ENCODE measurements around the gene ASF1A. TPM values are rescaled to one million over a fixed set of nuclear protein-coding genes. Genes with fewer than 3 reads are reported as not detected.

ASF1A gene
- total and polyA plus RNA-seq, 7 experiments from 2014 or later: 16.5 to 63.9 (median 48.5) TPM

DNA sequence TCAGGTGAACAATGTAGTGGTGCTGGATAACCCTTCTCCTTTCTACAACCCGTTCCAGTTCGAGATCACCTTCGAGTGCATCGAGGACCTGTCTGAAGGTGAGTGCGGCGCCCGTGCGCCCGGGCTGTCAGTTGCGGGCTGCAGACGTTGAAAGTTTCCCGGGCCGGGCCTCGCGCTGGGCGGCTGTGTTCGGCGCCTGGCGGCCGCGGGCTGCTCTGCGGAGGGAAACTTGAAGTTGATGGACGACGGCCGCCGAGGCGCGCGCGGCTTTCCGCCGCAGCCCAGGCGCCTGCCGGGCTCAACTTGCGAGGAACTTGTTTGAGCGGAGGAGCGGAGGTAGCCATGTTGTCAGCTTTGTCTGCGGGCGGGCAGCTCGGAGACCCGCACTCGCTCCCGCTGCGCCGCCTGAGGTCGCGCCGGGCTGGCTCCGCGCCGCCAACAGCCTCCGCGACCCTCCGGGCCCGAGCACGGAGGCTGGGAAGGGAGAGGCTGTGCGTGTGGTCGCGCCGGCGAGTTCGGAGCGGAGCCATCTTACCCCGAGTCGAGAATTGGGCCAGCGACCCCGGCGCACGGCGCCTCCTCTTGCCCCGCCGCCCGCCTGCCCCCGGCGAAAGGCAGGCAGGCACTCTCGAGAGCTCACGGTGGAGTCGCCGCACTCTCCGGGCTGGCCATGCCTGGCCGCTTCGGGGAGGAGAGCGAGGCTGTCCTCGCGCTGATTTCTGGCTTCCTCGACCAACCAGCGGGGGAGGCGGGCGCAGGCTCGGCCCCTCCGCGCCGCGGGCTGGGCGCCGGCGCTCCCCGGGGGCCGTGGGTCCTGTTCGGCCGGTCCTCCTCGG, 691 bp downstream of the ASF1A start:
- intact Hi-C loops (cut with micrococcal nuclease): loop anchor here (1.0 to 10.0 kb wide), 24 partner anchors 8 to 1412 kb away; partner anchors contain the start of genes CEP85L (in 2 of the 2), FAM184A (in 2 of the 2), MAN1A1 (in 2 of the 2) and DCBLD1 (in 1 of the 2)
- DNase-seq (peak; percentile 58 to 80 (median 74)), ATAC-seq (peak; percentile 43)
- no peaks in the 10 kb centered on the region for H3K9me3 ChIP-seq (ENCODE audit: control insufficient read depth in 2 of 3, low read length in 3 of 3)
- H3K36me3 Mint-ChIP-seq: peaks cover 0 to 17% (median 9%) of the 10 kb centered on the region in 5 donors
- peaks cover 53 to 54% of the 10 kb centered on the region in 2 donors for H3K4me1 ChIP-seq (ENCODE audit: control insufficient read depth in 2 of 2, insufficient read depth in 2 of 2, low read length in 2 of 2)
- H3K9me3 Mint-ChIP-seq: peaks cover 0 to 2% (median 0%) of the 10 kb centered on the region in 11 donors
- H3K27ac ChIP-seq (ENCODE audit: low read depth, low read length): peak overlapping the region; percentile 91
- peaks cover 0 to 10% (median 0%) of the 10 kb centered on the region in 3 experiments for H3K36me3 ChIP-seq (ENCODE audit: control insufficient read depth in 2 of 3, insufficient read depth in 3 of 3, low read length in 3 of 3)
- peak overlapping the region; percentile 88 to 97 (median 94) for H3K4me3 Mint-ChIP-seq
- POLR2A ChIA-PET: interaction anchor here (0.7 to 7.9 kb wide), 17 partner anchors 10 to 339 kb away, joined by 3 to 55 read pairs (median 10); partner anchors contain the start of gene MCM9
- CTCF ChIA-PET: interaction anchor here (0.6 to 1.3 kb wide), 5 partner anchors 10 to 157 kb away, joined by 3 to 5 read pairs (median 3); no protein-coding TSS in a partner anchor
- no peaks in the 10 kb centered on the region for H3K27me3 ChIP-seq (ENCODE audit: control insufficient read depth in 2 of 2, insufficient read depth in 2 of 2, low read length in 2 of 2)
- peak overlapping the region; percentile 96 to 99 (median 99) for H3K27ac Mint-ChIP-seq
- H3K4me1 Mint-ChIP-seq: peaks cover 40 to 76% (median 69%) of the 10 kb centered on the region in 7 donors
- H3K4me3 ChIP-seq (ENCODE audit: low read length): peak overlapping the region; percentile 77
- H3K27me3 Mint-ChIP-seq: peaks cover 0 to 2% (median 0%) of the 10 kb centered on the region in 5 donors

DNA sequence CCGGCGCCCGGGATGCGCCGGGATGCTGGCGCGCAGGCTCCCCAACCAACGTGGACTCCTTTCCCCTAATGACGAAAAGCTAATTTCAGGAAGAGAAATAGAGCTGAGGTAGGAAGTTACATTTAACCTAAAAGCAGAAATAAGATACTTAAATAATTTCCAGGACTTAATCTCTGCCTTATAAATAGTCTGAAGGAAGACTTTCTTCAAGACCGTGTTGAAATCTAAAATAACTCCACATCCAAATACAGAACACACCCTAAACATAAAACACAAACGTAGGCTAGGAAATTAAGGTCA, 1.3 kb downstream of the ASF1A start:
- H3K27ac Mint-ChIP-seq: peak overlapping the region; percentile 68 to 93 (median 84)

DNA sequence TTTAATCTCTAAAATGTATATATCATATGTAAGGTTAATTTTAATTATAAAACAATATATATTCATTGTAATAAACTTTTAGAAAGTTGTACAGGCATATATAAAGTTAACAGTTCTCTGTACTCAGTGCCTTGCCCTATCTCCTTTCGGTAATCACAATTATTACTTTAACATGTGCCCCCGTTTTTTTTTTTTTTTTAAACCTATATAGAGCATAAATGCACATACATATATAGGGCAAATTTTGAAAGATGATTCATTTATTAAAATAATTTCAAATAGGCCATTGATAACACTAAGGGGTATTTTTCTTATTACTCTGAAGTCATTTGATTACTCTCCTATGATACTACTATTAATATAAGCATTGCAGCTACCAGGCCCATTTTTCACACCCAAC, 1.9 kb downstream of the ASF1A start:
- peak overlapping the region; percentile 17 for H3K4me3 ChIP-seq (ENCODE audit: low read length)
- H3K4me1 ChIP-seq (ENCODE audit: control insufficient read depth in 2 of 2, insufficient read depth in 2 of 2, low read length in 2 of 2): peaks cover 54 to 56% of the 10 kb centered on the region in 2 donors

More for the DNA sequence above, 1.3 kb downstream of the ASF1A start:
- peaks cover 0 to 2% (median 0%) of the 10 kb centered on the region in 11 donors for H3K9me3 Mint-ChIP-seq
- H3K4me1 ChIP-seq (ENCODE audit: control insufficient read depth in 2 of 2, insufficient read depth in 2 of 2, low read length in 2 of 2): peaks cover 53 to 54% of the 10 kb centered on the region in 2 donors
- H3K27me3 Mint-ChIP-seq: peaks cover 0 to 2% (median 0%) of the 10 kb centered on the region in 5 donors
- H3K36me3 ChIP-seq (ENCODE audit: control insufficient read depth in 2 of 3, insufficient read depth in 3 of 3, low read length in 3 of 3): peaks cover 0 to 10% (median 0%) of the 10 kb centered on the region in 3 experiments
- peak overlapping the region; percentile 77 to 97 (median 88) for H3K4me3 Mint-ChIP-seq
- H3K4me3 ChIP-seq (ENCODE audit: low read length): peak overlapping the region; percentile 77
- H3K4me1 Mint-ChIP-seq: peaks cover 44 to 76% (median 69%) of the 10 kb centered on the region in 7 donors
- ChIA-PET CTCF (interaction anchor here (0.6 to 1.2 kb wide), 3 partner anchors 11 to 158 kb away, joined by 3 to 5 read pairs (median 3); no protein-coding TSS in a partner anchor), POLR2A (interaction anchor here (0.7 to 7.9 kb wide), 17 partner anchors 9 to 340 kb away, joined by 3 to 55 read pairs (median 10); partner anchors contain the start of gene MCM9)
- peaks cover 0 to 19% (median 13%) of the 10 kb centered on the region in 5 donors for H3K36me3 Mint-ChIP-seq
- H3K27ac ChIP-seq (ENCODE audit: low read depth, low read length): peak overlapping the region; percentile 91
- H3K9me3 ChIP-seq (ENCODE audit: control insufficient read depth in 2 of 3, low read length in 3 of 3): no peaks in the 10 kb centered on the region
- ATAC-seq (no peak), DNase-seq (no peak)
- intact Hi-C loops (cut with micrococcal nuclease): loop anchor here (2.0 to 10.0 kb wide), 4 partner anchors 16 to 570 kb away; partner anchors contain the start of gene MAN1A1 (in 1 of the 2)
- no peaks in the 10 kb centered on the region for H3K27me3 ChIP-seq (ENCODE audit: control insufficient read depth in 2 of 2, insufficient read depth in 2 of 2, low read length in 2 of 2)

DNA sequence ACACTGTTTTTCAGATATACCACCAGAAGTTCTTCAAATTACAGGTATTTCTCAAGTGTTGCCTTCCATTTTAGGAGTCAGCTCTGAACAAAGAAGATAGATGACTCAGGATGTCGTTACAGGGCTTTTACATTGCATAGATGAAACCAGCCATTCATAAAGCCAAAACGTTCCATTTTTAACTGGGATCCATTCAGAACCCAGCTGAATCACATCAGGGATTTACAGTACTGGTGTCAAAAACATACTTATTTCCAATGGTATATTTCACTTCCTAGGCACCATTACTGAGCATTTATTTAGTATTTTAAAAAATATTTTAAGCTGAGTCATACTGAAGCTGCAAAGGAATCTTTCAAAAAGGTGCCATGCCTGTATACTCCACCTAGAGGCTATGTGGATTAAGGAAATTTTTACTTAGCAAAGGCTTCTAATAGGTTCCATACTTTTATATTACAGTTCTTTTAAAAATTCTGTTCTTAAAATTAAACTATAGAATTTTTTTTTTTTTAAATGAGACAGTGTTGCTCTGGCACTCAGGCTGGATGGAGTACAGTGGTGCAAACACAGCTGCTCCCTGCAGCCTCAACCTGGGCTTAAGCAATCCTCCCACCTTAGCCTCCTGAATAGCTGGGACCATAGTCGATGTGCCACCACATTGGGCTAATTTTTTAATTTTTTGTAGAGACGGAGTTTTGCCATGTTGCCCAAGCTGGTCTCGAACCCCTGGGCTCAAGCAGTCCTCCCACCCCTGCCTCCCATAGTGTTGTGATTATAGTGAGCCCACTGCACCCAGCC, 2.6 kb downstream of the ASF1A start:
- H3K27me3 Mint-ChIP-seq: peaks cover 0 to 2% (median 0%) of the 10 kb centered on the region in 5 donors
- ChIA-PET CTCF (interaction anchor here (0.5 to 1.8 kb wide), 10 partner anchors 8 to 331 kb away, joined by 3 to 6 read pairs (median 4); no protein-coding TSS in a partner anchor), POLR2A (interaction anchor here (0.8 to 7.9 kb wide), 10 partner anchors 11 to 337 kb away, joined by 3 to 55 read pairs (median 4); partner anchors contain the start of gene MCM9)
- H3K4me1 Mint-ChIP-seq: peaks cover 47 to 76% (median 69%) of the 10 kb centered on the region in 7 donors
- peaks cover 0 to 21% (median 17%) of the 10 kb centered on the region in 5 donors for H3K36me3 Mint-ChIP-seq
- peak overlapping the region; percentile 17 for H3K4me3 ChIP-seq (ENCODE audit: low read length)
- peaks cover 4 to 10% (median 7%) of the 10 kb centered on the region in 3 experiments for H3K36me3 ChIP-seq (ENCODE audit: control insufficient read depth in 2 of 3, insufficient read depth in 3 of 3, low read length in 3 of 3)
- peaks cover 54% of the 10 kb centered on the region in 2 donors for H3K4me1 ChIP-seq (ENCODE audit: control insufficient read depth in 2 of 2, insufficient read depth in 2 of 2, low read length in 2 of 2)
- intact Hi-C loops (cut with micrococcal nuclease): loop anchor here (1.0 to 10.0 kb wide), 4 partner anchors 331 to 613 kb away; no protein-coding TSS in a partner anchor
- no peaks in the 10 kb centered on the region for H3K9me3 ChIP-seq (ENCODE audit: control insufficient read depth in 2 of 3, low read length in 3 of 3)
- H3K27ac ChIP-seq (ENCODE audit: low read depth, low read length): no peak overlapping the region
- H3K4me3 Mint-ChIP-seq: peak overlapping the region; percentile 66 to 97 (median 79)
- ATAC-seq (no peak), DNase-seq (peak in 5 of 9 donors; percentile 20 to 56 (median 37))
- H3K27me3 ChIP-seq (ENCODE audit: control insufficient read depth in 2 of 2, insufficient read depth in 2 of 2, low read length in 2 of 2): no peaks in the 10 kb centered on the region
- peak overlapping the region; percentile 27 to 86 (median 68) for H3K27ac Mint-ChIP-seq
- H3K9me3 Mint-ChIP-seq: peaks cover 0 to 2% (median 0%) of the 10 kb centered on the region in 11 donors

More for the DNA sequence above, 1.9 kb downstream of the ASF1A start:
- Histone ChIP-seq H3K27me3 (ENCODE audit: control insufficient read depth in 2 of 2, insufficient read depth in 2 of 2, low read length in 2 of 2) (no peaks in the 10 kb centered on the region), H3K36me3 (ENCODE audit: control insufficient read depth in 2 of 3, insufficient read depth in 3 of 3, low read length in 3 of 3) (peaks cover under 1 to 10% (median 1%) of the 10 kb centered on the region in 3 experiments), H3K9me3 (ENCODE audit: control insufficient read depth in 2 of 3, low read length in 3 of 3) (no peaks in the 10 kb centered on the region), H3K27ac (ENCODE audit: low read depth, low read length) (no peak overlapping the region)
- Mint-ChIP-seq H3K27ac (peak overlapping the region; percentile 53 to 86 (median 68)), H3K4me1 (peaks cover 50 to 76% (median 69%) of the 10 kb centered on the region in 7 donors), H3K36me3 (peaks cover 0 to 20% (median 13%) of the 10 kb centered on the region in 5 donors), H3K27me3 (peaks cover 0 to 2% (median 0%) of the 10 kb centered on the region in 5 donors), H3K9me3 (peaks cover 0 to 2% (median 0%) of the 10 kb centered on the region in 11 donors), H3K4me3 (peak overlapping the region; percentile 66 to 97 (median 82))
- ChIA-PET POLR2A (interaction anchor here (0.8 to 7.9 kb wide), 10 partner anchors 15 to 238 kb away, joined by 3 to 55 read pairs (median 4); partner anchors contain the start of gene MCM9), CTCF (interaction anchor here (0.5 to 1.8 kb wide), 4 partner anchors 9 to 330 kb away, joined by 3 to 6 read pairs (median 4); no protein-coding TSS in a partner anchor)
- ATAC-seq (no peak), DNase-seq (no peak)
- intact Hi-C loops (cut with micrococcal nuclease): loop anchor here (1.0 to 10.0 kb wide), 6 partner anchors 15 to 613 kb away; partner anchors contain the start of gene MAN1A1 (in 1 of the 2)

DNA sequence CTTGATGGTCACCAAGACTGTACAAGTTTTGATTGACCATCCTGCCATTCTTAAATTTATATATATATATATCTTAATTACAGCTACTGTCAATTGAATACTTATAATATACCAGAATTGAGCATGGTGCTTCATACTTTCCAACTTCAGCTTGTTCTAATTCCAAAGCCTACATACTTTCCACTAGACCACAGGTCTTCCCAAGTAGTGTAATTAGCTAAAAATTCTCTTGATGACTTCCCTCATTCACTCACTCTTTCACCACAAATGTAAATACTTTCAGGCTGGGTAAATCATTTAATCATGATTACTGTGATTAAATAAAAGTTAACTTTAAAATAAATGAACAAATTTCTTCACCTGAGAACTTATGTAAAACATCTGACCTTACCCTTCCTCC, 3.4 kb downstream of the ASF1A start:
- H3K4me3 ChIP-seq (ENCODE audit: low read length): no peak overlapping the region
- H3K27me3 ChIP-seq (ENCODE audit: control insufficient read depth in 2 of 2, insufficient read depth in 2 of 2, low read length in 2 of 2): no peaks in the 10 kb centered on the region
- CTCF ChIA-PET: interaction anchor here (0.6 to 1.8 kb wide), 6 partner anchors 88 to 332 kb away, joined by 3 to 6 read pairs (median 3); no protein-coding TSS in a partner anchor
- intact Hi-C loops (cut with micrococcal nuclease): loop anchor here in 1 of 2 donors (10.0 kb wide), 2 partner anchors 417 to 567 kb away; no protein-coding TSS in a partner anchor
- H3K27me3 Mint-ChIP-seq: peaks cover 0 to 2% (median 0%) of the 10 kb centered on the region in 5 donors
- peaks cover 40 to 76% (median 69%) of the 10 kb centered on the region in 7 donors for H3K4me1 Mint-ChIP-seq
- no peak for ATAC-seq
- DNase-seq: no peak
- POLR2A ChIA-PET: interaction anchor here (1.1 to 7.9 kb wide), 4 partner anchors 10 to 338 kb away, joined by 3 to 55 read pairs (median 4); partner anchors contain the start of gene MCM9
- H3K27ac Mint-ChIP-seq: peak overlapping the region in 1 of 9 donors; percentile 10
- H3K36me3 ChIP-seq (ENCODE audit: control insufficient read depth in 2 of 3, insufficient read depth in 3 of 3, low read length in 3 of 3): peaks cover 4 to 10% (median 7%) of the 10 kb centered on the region in 3 experiments
- H3K4me3 Mint-ChIP-seq: peak overlapping the region in 8 of 10 donors; percentile 36 to 62 (median 56)
- no peak overlapping the region for H3K27ac ChIP-seq (ENCODE audit: low read depth, low read length)
- peaks cover 0 to 2% (median 0%) of the 10 kb centered on the region in 11 donors for H3K9me3 Mint-ChIP-seq
- no peaks in the 10 kb centered on the region for H3K9me3 ChIP-seq (ENCODE audit: control insufficient read depth in 2 of 3, low read length in 3 of 3)
- peaks cover 0 to 24% (median 19%) of the 10 kb centered on the region in 5 donors for H3K36me3 Mint-ChIP-seq
- peaks cover 51 to 52% of the 10 kb centered on the region in 2 donors for H3K4me1 ChIP-seq (ENCODE audit: control insufficient read depth in 2 of 2, insufficient read depth in 2 of 2, low read length in 2 of 2)

Data from naive thymus-derived CD4-positive, alpha-beta T cell (primary cell).